GM18907 (cell line): ENCODE results near the gene RASGRP1.

Experiments used
- ATAC-seq: cut with Tn5 transposase; IDR thresholded peaks from one replicate; pipeline ENCODE4 v1.9.1; 2021; ENCODE audit warnings: mild to moderate bottlenecking, moderate library complexity; ENCODE audit not compliant: unreplicated experiment

The RASGRP1 gene

DNA sequence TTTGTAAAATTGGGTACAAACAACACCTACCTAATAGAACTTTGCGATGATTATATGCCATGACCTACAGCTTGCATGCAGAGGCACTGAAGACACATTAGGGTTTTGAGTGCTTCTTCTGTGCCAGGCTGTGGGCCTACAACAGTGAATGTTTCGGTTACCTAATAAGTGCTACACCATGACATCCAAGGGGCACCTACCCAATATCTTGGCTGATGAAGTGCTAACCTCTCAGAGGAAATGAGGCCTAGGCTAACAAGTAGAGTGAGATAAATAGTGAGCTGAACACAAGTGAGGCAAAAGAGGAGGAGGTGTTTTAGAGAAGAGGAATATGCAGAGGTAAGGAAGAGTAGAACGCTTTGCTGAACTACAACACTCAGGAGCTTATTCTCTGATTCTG is 12.2 kb upstream of the RASGRP1 start:
- no peak for ATAC-seq

DNA sequence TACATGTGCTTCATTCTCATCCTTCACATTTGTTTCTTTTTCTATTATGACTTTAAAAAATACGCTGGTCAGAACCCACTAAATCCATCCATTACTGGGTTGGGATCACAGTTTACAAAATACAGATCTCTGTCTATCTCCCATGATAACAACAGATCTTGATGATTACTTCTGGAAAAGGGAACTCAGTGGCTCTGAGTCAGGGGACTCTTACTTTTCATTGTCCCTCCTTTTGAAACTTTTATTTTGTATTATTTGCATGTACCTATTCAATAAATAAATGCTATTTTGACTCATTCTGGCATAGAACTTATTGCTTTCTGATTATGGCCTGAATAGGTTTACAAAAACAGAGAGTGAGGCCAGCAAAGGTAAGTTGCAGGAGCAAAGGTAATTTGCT is 11.6 kb upstream of the RASGRP1 start:
- ATAC-seq: no peak

- ATAC-seq: no peak
Measured at GRCh38 chr15:38565287-38565670, 665 bp upstream of the RASGRP1 start.

DNA sequence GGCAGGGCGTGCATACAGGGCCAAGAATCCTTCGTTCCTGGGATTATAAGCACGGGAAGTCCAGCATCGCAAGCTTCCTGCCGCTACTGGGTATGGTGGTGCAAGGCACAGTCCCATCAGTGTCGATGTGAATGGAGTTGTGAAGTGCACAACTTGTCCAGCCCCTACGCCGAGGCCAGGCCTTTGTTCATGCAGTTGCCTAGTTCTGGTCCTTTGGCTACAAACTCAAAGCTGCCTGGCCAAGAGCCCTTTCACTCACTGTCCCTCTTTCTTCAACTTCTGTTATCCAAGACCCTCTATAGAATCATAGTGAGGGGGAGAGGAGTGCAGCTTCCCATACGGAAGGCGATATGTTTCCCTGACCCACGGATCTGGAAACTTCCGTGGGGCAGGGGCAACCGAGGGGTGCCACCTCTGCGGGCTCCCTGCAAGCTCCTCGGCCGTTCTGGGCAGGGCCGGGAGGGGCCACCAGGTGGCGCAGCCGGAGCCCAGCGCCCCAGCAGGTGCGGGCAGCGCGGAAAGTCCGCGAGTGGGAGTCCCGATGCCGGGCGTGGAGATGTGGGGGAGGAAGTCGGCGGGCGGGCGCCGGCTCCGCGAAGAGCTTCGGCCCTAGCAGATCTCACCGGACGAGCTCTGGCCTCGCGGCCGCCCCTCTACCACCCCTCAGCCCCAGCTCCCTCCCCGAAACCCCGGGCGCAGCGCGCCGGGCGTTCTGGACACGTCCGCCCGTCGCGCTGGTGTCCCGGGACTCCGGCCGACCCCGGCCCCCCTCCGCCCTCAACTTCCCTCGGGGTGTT is 693 bp downstream of the RASGRP1 start:
- ATAC-seq: peak; percentile 70

- no peak for ATAC-seq
Measured at GRCh38 chr15:38562278-38562677, 2.3 kb downstream of the RASGRP1 start.

DNA sequence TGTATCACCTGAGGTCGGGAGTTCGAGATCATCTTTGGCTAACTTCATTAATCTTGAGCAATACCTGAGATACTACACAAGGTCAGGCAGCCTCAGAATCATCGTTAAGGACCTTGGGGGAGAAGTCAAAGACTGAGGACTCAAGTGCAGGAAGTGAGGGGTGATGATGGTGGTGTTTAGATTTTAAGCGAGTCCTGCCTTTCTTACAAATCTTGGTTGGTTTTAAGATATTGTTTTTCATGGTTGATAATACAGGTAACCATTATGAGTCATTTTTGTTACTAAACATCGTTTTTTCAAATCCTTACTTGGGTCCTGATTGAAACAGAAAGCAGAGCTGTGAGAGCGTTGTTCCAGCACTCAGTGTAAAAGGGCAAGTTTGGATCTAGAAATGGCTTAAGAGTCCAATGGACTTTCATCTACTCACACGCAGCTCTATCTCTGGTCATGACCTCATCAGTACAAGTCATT is 4.1 kb downstream of the RASGRP1 start:
- ATAC-seq: peak; percentile 29

DNA sequence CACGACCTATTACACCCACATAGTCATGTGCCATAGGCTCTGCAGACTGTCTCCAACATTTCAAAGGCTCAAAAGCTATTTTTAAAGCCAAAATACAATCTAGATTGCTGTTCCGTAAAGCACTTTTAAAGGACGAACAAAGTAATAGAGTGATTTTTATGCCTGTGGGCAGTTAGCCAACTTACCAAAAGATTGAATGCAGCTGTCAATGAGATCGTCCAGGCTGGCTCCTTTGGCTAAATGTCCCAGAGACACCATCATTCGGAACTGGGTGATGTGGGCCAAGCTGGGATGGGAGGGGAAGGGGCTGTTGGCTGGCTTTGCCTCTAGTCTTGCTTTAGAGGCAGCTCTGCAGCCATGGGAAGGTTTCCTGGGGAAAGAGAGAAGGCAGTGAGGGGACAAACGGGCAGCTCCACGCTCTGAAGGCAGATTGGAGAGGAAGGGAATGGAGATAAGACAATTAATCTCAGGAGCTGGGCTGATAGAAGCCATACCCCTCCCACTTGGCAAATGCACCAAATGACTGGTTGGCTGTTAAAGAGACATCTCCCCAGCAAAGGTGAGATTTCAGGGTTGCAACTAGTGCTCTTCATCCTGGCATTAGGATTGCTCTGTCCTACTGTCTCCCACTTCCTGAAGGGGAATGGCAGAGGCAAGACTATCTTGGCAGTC is 4.8 kb downstream of the RASGRP1 start:
- ATAC-seq: no peak

- ATAC-seq: no peak
Measured at GRCh38 chr15:38559131-38559530, 5.5 kb downstream of the RASGRP1 start.

DNA sequence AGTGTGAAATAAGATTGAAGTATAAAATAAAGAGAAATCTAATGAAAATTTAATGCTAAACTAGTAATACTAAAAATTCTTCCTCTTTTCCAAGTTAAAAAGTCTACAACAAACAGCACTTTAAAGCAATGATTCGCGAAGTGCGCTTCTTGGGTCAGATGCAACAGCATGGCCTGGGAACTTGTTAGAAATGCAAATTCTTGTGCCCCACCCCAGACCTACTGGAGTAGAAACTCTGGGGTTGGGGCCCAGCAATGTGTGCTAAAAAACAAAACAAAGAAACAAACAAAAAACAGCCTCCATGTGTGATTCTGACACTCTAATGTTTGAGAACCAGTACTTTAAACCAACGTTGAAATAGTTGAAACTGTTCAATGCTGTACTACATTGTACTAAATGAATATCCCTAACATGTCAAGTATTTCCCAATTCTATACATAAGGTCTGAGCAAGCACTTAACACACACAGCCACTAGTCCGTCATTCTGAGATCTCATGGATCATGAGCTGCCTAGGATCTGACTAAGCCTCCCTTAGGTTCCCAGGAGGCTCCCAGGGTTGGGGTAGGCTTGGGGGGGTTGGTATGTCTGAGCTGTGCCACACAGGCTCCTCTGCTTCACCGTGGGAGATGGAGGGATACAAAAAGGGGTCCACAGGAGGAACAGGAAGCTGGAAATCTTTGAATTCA is 6.1 kb downstream of the RASGRP1 start:
- ATAC-seq: no peak

DNA sequence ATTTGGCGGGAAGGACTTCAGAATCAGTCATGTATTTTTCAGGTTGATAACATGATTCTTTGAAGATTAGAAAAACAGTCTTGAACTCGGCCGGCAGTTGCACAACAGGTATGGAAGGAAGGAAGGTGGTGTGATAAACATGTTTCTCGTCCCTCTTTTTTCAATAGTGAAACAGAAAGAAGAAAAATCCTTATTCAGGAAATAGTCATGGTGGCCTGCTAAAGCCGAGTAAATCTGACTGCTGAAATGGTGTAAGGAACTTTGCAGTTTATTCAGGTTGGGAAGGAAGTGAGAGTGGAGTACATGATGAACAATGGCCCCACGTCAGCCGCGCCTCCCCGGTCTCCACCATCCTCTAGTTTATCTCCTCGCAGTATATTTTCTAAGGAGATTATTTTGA is 6.7 kb downstream of the RASGRP1 start:
- no peak for ATAC-seq

GRCh38 chr15:38555686-38556334 is 8.8 kb downstream of the RASGRP1 start:
- ATAC-seq: no peak

DNA sequence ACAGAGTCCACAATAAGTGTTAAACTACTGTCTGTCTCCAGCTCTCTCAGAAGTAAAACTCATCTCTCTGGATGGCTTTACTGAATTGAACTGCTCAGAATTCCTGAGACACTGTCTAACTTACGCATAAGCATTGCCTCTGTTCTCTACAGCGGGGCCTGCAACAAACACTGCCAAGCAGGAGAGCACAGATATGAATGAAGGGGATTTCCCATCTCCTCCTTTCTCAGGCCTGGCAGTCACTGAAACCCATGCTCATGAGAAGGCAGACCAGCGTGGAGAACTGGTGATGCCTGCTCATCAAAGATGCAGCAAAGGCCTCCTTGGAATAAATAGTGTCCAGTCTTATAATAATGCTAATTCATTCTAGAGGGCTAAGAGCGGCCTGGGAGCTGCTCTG is 10.3 kb downstream of the RASGRP1 start:
- ATAC-seq: peak; percentile 80

DNA sequence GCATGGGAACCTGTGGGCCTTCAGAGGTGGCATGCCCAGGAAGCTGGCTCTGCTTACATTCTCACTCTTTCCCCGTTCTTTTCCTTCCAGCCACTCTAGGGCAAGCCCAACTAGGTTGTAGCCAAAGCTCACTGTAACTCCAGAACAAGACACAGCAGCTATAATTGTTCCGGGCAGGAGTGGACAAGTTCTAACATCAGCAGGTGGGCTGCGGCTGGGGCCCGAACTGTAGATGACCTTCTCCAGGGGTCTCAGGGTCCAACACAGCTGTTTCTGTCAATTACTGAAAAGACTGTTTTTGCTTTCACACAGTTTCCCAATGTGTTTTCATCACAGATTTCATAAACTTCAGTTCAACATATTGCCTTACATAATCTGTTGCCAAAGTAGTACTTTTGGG is 11.5 kb downstream of the RASGRP1 start:
- no peak for ATAC-seq

- ATAC-seq: no peak
Measured at GRCh38 chr15:38551720-38552648, 12.6 kb downstream of the RASGRP1 start.

- no peak for ATAC-seq
Measured at GRCh38 chr15:38549222-38549621, 15.4 kb downstream of the RASGRP1 start.

DNA sequence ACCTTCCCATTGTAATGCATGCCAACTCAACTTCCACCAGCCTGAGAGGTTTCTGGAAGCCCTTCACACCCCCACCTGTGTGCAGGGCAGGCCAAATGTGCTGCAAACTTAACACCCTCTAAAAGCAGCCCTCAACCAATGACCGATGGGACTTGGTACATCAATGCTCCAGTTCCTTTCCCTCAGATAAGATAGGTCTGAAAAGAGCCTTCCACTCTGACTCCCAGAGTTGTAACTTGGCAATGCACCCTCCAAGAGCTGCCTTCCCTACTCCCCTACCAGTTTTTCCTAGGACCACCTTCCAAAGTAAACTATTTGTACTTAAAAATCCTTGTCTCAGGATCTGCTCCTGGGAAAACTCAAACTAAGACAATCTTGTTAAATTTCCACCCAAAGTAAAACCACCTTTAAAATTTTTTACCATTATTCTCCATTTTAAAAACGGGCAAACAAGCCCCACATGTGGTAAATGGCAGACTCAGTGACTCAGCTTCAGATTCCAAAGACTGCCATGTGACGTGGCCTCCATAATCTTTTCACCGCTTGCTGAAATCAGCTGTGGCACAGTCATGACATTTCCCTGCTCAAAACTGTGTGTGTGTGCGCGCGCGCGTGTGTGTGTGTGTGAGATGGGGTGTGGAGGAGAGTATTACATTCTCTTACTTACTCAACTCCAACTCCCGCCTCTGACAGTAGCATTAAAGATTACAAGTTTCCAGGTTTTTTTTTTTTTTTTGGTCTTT is 17.2 kb downstream of the RASGRP1 start:
- no peak for ATAC-seq

GRCh38 chr15:38545179-38545578 is 19.4 kb downstream of the RASGRP1 start:
- ATAC-seq: no peak

- no peak for ATAC-seq
Measured at GRCh38 chr15:38541026-38541425, 23.6 kb downstream of the RASGRP1 start.

DNA sequence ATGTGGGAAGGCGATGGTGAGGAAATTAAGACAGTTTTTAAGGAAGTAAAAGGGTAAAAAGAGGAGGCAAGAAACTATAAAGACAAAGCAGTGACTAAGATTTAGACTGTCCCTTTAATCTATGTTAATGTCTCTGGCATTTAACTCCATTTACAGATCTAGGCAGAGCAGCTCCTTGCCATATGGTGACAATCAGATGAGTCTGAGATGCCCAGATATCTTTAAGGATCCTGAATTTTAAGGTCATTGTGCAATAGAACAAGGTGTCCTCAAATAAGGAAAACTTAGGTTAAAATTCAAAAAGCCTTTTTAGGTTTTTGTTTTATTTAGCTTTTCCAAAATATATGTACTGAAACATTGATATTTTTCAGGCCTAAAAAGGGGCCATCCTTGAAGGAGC is 24.1 kb downstream of the RASGRP1 start:
- ATAC-seq: no peak

DNA sequence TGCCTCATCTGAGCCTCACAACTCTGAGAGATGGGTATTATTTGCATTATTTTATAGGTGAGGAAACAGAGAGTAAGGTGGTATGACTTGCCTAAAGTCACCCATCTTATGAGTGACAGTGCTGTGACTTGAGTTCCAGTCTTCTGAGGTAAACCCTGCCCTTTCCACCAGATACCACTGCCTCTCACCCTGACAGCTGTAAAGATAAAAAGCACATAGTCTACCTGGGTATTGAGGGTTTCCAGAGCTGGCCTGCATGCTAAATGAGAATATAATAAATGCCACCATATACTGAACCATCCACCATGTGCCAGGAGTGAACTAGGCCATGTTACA is 25.6 kb downstream of the RASGRP1 start:
- ATAC-seq: no peak
